Amniotic epithelial cell (primary cell): ENCODE data around the gene ZNF423.

Experiments
- DNase-seq: peaks from one replicate; pipeline ENCODE4 v3.0.0-alpha.2; 2010; ENCODE audit warnings: low read depth

Gene ZNF423

DNA sequence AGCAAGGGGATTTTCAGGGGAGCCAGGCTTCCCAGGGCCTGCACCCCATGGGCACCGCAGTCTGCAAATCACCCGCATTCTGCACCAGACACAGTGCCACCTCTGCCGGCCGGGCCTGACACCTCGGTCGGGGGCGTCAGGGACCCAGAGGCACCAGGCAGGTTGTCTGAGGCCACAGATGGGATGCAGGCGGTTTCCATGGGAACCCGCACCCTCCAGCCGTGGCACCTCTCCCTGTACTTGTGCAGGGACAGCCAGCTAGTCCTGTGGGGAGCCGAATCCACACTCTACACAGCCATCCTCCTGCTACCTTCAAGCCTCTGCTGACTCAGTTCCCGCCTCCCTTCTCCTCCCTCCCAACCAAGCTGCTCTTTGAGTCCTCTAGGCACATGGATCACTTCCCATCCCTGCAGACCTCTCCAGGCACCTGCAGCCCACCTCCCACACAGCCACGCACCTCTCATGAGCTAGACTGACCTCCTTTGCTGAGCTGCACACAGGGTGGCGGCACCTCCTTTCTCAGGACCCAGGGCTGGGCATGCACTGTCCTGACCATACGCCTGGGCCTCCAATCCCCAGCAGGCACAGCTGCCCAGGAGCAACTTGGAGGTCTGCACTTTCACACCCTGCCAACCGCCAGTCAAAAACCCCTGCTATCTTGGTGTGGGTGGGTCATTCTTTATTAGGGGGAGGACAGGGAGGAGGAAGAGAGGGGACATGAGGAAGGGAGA, 362.9 kb downstream of the ZNF423 start:
- no peak for DNase-seq

DNA sequence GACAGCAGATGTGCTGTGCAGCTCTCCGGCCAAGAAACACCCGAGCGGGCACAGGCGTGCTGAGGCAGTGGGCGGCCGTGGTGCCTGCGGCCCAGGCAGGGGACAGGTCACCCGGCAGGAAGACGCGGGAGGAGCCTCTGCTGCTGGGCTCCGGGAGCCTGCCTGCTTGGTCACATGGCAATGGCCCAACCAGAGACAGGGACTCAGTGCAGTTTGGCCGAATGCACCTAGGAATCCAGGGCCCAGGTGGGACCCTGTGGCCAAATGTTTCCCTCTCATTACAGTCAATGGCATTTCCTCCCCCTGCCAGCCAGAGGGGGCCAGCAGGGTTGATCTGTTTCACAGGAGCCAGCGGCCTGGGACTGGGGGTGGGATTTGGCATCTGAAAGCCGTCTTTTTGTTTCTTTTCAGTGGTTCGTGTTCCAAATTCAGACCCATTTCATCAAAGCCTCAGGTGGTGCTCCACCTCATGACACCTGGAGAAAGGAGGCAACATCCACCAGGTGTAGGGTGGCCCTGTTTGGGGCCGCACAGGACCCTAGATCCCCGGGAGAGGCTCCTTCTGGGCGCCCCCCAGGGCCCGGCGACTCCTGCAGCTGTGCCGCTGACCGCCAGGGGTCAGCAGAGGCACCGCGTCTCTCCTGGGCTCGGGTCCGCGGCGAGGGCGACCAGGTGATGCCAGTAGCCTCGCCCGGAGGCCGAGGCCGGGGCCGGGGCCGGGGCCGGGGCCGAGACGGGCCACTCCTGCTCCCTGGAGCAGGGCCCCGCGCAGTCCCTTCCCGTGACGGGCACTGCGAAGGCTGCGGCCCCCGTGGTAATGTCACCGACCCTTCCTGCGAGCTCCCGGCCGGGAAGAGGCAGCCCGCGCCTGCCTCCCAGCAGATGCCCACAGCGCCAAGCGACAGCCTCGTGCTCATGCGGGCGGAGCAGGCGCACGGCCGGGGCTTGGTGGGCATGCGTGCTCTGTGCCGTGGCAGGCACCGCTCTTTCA, 363.8 kb downstream of the ZNF423 start:
- DNase-seq = no peak

GRCh38 chr16:49491106-49491670, 364.7 kb downstream of the ZNF423 start:
- no peak for DNase-seq

- DNase-seq = no peak
Measured at GRCh38 chr16:49490321-49490705, 365.6 kb downstream of the ZNF423 start.

GRCh38 chr16:49489686-49490320, 366.1 kb downstream of the ZNF423 start:
- DNase-seq = no peak

GRCh38 chr16:49488740-49489525, 367.0 kb downstream of the ZNF423 start:
- no peak for DNase-seq

DNA sequence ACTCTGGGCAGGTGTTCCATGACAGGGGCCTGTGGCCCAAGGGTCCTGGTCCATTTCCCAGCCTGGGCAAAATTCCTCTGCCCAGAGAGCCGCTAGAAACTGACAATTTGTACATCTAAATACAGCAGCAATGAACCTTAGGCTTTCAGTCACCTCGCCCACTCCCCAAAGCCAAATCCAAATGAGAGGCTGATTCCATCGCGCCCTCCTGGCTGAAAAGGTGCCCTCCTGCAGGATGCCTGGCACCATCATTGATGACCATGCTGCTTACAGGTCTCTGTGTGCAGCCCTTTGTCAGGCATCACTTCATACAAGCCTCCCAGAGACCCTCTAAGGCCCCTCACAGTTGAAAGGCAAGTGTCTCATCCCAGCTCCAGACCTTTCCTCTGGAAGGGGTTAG, 367.6 kb downstream of the ZNF423 start:
- DNase-seq = no peak

GRCh38 chr16:49487746-49488145, 368.2 kb downstream of the ZNF423 start:
- DNase-seq = no peak

- DNase-seq = no peak
Measured at GRCh38 chr16:49486400-49486799, 369.5 kb downstream of the ZNF423 start.

DNA sequence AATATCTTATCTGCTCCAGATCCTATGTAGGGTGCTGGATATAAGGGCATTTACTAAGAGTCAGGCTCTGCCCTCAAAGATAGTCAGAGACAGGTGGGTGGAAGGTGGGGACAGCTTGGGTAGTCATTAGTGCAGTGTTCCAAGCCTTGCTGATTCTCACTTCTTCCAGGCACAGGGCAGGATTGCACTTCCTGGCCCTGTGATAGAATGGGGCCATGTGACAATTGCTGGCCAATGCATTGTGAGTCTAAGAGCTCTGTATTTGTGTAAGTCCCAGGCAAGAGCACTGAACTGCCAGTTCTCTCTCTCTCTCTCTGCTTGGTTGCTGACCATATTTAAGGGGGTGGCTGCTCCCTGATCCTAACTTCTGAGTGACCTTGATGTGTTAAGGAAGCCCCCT, 370.2 kb downstream of the ZNF423 start:
- DNase-seq = no peak

GRCh38 chr16:49484936-49485335, 371.0 kb downstream of the ZNF423 start:
- DNase-seq = no peak

DNA sequence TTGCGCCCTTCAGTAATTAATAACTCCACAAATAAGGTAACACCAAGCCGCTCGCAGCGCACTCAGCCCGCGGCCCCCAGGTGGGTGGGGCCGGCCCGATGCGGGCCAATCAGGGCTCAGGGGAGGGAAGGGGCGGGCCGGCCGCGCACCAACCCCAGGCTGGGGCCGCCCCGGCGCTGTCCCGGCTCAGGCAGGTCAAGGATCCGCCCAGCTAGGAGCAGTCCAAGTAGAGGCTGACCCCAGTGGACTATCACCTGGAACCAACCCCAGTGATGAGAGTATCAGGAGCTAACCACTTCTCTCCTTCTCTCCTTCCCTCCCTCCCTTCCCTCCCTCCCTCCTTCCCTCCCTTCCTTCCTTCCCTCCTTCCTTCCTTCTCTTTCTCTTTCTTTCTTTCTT, 371.5 kb downstream of the ZNF423 start:
- no peak for DNase-seq

DNA sequence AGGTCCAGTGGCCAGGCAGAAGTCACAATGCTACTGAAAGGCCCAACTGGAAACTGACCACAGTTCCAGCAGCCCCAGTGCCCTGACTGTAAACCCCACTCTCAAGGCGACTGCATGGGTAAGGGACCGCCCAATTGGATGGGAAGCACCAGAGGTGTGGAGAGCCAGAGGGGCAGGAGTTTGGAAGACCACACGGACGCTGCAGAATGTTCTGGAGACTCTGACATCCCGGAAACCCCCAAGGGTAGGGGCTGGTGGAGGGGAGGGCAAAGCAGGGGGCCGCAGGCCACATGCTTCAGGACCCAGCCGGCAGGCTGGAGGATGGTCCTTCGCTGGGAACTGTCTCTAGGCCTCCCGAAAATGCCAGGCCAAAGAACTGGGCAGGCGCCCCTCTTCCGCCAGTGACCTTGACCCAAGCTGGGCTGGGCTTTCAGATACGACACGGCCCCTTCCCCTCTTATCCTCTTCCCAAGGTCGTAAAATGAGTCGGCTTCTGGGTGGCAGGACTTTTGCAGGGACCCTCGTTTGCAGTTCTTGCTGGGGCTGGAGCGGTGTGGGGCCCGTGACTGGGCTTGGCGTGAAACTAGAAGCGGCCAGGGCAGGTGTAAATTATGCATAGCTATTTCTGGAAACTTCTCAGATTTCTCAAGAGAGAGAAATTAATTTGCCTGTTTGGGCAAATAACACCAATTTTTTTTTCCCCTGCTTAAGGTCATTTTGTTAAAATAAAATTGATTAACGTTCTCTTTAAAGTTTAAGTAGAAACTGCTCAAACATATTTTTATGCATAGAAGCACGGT, 372.1 kb downstream of the ZNF423 start:
- DNase-seq = no peak

DNA sequence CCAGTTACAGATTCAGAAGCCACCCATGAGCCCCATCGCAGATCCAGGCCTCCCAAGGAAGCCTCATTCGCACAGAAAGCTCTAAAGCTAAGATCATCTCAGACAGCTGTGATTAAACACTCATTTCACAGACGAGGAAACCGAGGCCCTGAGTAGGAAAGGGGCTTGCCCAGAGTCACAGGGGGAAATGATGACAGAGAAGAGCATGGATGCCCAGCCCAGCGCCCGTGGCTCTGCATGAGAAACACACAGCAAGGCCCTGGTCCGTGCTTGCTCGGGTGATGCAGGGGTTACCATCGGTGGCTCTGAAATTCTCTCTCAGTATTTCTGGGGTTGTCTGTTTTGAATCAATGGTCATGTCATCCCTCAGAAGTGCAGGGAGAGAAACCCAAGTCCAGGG, 372.7 kb downstream of the ZNF423 start:
- DNase-seq = no peak

GRCh38 chr16:49482690-49483089, 373.2 kb downstream of the ZNF423 start:
- no peak for DNase-seq

GRCh38 chr16:49478616-49479015, 377.3 kb downstream of the ZNF423 start:
- DNase-seq = no peak

DNA sequence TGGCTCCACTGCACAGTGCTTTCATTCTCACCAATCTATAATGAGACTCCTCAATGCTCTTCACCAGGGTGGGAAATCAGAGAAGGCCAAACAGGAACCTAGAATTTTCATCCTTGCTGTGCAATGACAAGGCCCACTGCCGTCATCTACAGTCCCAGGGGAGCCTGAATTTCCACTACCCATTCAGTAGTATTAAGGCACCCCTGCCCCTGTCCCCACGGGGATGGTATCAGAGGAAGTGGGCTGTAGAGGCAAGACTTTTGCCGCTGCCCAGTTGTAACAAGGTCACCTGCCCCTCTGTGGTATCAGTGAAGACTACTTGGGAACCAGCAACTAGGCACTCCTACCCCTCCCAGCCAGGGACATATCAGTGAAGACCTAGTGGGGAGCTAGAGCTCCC, 377.8 kb downstream of the ZNF423 start:
- no peak for DNase-seq

GRCh38 chr16:49477250-49477895, 378.5 kb downstream of the ZNF423 start:
- DNase-seq = no peak

DNA sequence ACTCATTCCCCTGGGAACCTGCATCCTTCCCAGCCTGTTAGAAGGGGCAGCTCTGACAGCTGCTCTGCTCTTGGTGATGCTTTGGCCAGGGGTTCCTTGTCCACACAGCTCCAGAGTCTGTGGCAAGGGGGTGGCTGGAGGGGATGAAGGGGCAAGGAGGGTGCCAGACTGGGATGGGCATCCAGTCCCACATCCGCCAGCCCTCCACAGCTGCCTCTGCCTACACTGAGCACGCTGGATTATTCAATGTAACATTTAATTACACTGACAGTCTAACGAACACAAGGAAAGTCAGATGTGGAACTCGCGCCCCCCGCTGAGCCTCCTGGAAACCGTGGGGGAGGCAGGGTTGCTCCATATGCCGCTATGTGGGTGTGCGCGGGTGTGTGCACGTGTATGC, 381.2 kb downstream of the ZNF423 start:
- no peak for DNase-seq

GRCh38 chr16:49473773-49474172, 382.1 kb downstream of the ZNF423 start:
- no peak for DNase-seq
